Smooth muscle cell (in vitro differentiated cells): ENCODE measurements around the gene STRBP. TPM values are rescaled to one million over a fixed set of nuclear protein-coding genes. Genes with fewer than 3 reads are reported as not detected.

Experiments
- DNase-seq: peaks from one replicate; lab custom pipeline; 2025; ENCODE audit not compliant: unreplicated experiment; lab: John Stamatoyannopoulos, UW
- H2AFZ ChIP-seq: fragments of 200-600 bp; sonication (generic); 2 replicates; pipeline ENCODE4 v1.6.0; 2016; ENCODE audit warnings: antibody characterized with exemption, low read depth, mild to moderate bottlenecking
- H3F3A ChIP-seq: fragments of 200-600 bp; sonication (generic); 2 replicates; pipeline ENCODE4 v1.6.0; 2017; ENCODE audit warnings: antibody characterized with exemption, low read depth
- H3K27ac ChIP-seq: fragments of 200-600 bp; sonication (generic); 2 replicates; pipeline ENCODE4 v1.5.1; 2016; ENCODE audit warnings: low read depth, mild to moderate bottlenecking
- H3K27me3 ChIP-seq: fragments of 200-600 bp; sonication (generic); 2 replicates; pipeline ENCODE4 v1.6.1; 2016; ENCODE audit warnings: low read depth, mild to moderate bottlenecking
- H3K36me3 ChIP-seq: fragments of 200-600 bp; sonication (generic); 2 replicates; pipeline ENCODE4 v1.5.1; 2016; ENCODE audit warnings: low read depth
- H3K4me1 ChIP-seq: fragments of 200-600 bp; sonication (generic); 2 replicates; pipeline ENCODE4 v1.5.1; 2016; ENCODE audit warnings: low read depth
- H3K4me2 ChIP-seq: fragments of 200-600 bp; sonication (generic); 2 replicates; pipeline ENCODE4 v1.6.0; 2016; ENCODE audit warnings: mild to moderate bottlenecking
- H3K4me3 ChIP-seq: fragments of 200-600 bp; sonication (generic); 2 replicates; pipeline ENCODE4 v1.5.1; 2016; ENCODE audit warnings: mild to moderate bottlenecking
- H3K79me2 ChIP-seq: fragments of 200-600 bp; sonication (generic); 2 replicates; pipeline ENCODE4 v1.6.0; 2016; ENCODE audit warnings: low read depth, mild to moderate bottlenecking
- H3K9ac ChIP-seq: fragments of 200-600 bp; sonication (generic); 2 replicates; pipeline ENCODE4 v1.6.0; 2016; ENCODE audit warnings: low read depth
- H3K9me3 ChIP-seq: fragments of 200-600 bp; sonication (generic); replicated peaks from 2 replicates; pipeline ENCODE4 v1.5.1; 2016; ENCODE audit warnings: low read depth
- H4K20me1 ChIP-seq: fragments of 200-600 bp; sonication (generic); 2 replicates; pipeline ENCODE4 v1.6.0; 2016; ENCODE audit warnings: low read depth
- CTCF ChIP-seq: fragments of 200-600 bp; sonication (generic); IDR thresholded peaks from 2 replicates; pipeline ENCODE4 v1.5.1; 2017; ENCODE audit warnings: borderline replicate concordance, mild to moderate bottlenecking, antibody characterized with exemption; ENCODE audit not compliant: insufficient read depth, poor library complexity, severe bottlenecking
- WGBS: methylation state at CpG from one replicate; pipeline ENCODE4 v1.1.7; 2016; ENCODE audit warnings: low lambda C conversion rate; 5-methylcytosine and 5-hydroxymethylcytosine counted together
- polyA plus RNA-seq: library from polyadenylated mRNA; unstranded; fragments of >200 nt; fragmentation: Nextera tagmentation; extraction: Ambion mirVana; gene quantifications from 2 replicates; pipeline ENCODE4 v1.2.1, GENCODE V29; 2016
- total RNA-seq: library from RNA; depleted of rRNA; stranded (reverse); fragments of >200 nt; gene quantifications from 2 replicates; pipeline ENCODE4 v1.2.3, GENCODE V29; 2014

Gene STRBP
- total and polyA plus RNA-seq, 2 experiments from 2014 or later = 6.6 to 11.9 TPM

GRCh38 chr9:123286324-123286723 is 17.9 kb upstream of the STRBP start:
- H3K9ac ChIP-seq = no peak overlapping the region
- no peak for DNase-seq
- no peaks in the 10 kb centered on the region for H3K9me3 ChIP-seq
- no peak overlapping the region for H3K27ac ChIP-seq
- WGBS = 92% methylated on average over 1 of the region's 1 CpG
- H3K27me3 ChIP-seq = peaks cover 20% of the 10 kb centered on the region
- no peaks in the 10 kb centered on the region for H3K36me3 ChIP-seq
- H4K20me1 ChIP-seq = no peaks in the 10 kb centered on the region
- no peaks in the 10 kb centered on the region for H3K4me1 ChIP-seq
- no peaks in the 10 kb centered on the region for H3F3A ChIP-seq
- no peaks in the 10 kb centered on the region for H3K79me2 ChIP-seq
- H3K4me3 ChIP-seq = no peak overlapping the region
- no peak overlapping the region for H3K4me2 ChIP-seq
- H2AFZ ChIP-seq = no peak overlapping the region
- no peak for TF ChIP-seq CTCF

DNA sequence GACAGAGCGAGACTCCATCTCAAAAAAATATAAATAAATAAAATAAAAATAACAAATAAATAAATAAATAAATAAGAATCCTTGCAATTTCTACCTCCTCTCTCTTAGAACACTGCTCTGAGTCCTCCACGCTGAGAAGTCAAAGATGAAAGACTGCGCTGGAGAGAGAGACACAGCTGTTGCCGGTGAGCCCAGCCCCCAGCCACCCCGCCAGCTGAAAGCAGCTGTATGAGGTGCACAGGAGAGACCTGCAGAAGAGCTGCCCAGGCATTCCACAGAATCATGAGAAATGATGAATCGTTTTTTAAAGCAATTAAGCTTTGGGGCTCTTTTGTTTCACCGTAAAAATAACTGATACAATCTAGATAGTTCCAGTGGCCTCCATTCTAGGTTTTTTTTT is 16.3 kb upstream of the STRBP start:
- no peaks in the 10 kb centered on the region for H3F3A ChIP-seq
- H3K79me2 ChIP-seq = no peaks in the 10 kb centered on the region
- no peak overlapping the region for H2AFZ ChIP-seq
- peaks cover 20% of the 10 kb centered on the region for H3K27me3 ChIP-seq
- no peak for TF ChIP-seq CTCF
- no peak overlapping the region for H3K4me2 ChIP-seq
- no peaks in the 10 kb centered on the region for H3K36me3 ChIP-seq
- no peaks in the 10 kb centered on the region for H3K9me3 ChIP-seq
- H3K4me1 ChIP-seq = no peaks in the 10 kb centered on the region
- no peak overlapping the region for H3K4me3 ChIP-seq
- H3K9ac ChIP-seq = no peak overlapping the region
- H3K27ac ChIP-seq = no peak overlapping the region
- no peaks in the 10 kb centered on the region for H4K20me1 ChIP-seq
- 86% methylated on average over 7 of the region's 7 CpGs for WGBS
- no peak for DNase-seq

DNA sequence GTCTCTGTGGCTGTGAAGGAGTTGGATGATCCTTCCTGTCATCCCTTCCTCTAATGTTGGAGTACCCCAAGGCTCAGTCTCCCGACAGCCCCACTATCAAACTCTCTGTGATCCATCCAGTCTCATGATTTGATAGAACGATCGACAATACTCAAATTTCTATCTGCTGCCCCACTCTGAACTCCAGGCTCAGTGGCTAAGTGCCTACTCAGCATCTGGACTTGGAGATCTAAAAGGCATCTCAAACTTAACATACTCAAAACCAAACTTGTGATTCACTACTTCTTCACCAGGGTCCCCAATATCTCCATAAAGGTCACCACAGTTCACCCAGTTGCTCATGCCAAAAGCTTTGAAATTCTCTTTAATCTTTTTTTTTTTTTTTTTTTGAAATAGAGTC is 15.1 kb upstream of the STRBP start:
- Histone ChIP-seq H3K9me3 (no peaks in the 10 kb centered on the region), H3F3A (no peaks in the 10 kb centered on the region), H2AFZ (no peak overlapping the region), H3K27me3 (peaks cover 20% of the 10 kb centered on the region), H3K79me2 (no peaks in the 10 kb centered on the region), H3K36me3 (no peaks in the 10 kb centered on the region), H3K27ac (no peak overlapping the region), H3K4me2 (no peak overlapping the region), H3K4me3 (no peak overlapping the region), H4K20me1 (no peaks in the 10 kb centered on the region), H3K4me1 (no peaks in the 10 kb centered on the region), H3K9ac (no peak overlapping the region)
- no peak for DNase-seq
- TF ChIP-seq CTCF = no peak
- WGBS = 85% methylated on average over 3 of the region's 3 CpGs

DNA sequence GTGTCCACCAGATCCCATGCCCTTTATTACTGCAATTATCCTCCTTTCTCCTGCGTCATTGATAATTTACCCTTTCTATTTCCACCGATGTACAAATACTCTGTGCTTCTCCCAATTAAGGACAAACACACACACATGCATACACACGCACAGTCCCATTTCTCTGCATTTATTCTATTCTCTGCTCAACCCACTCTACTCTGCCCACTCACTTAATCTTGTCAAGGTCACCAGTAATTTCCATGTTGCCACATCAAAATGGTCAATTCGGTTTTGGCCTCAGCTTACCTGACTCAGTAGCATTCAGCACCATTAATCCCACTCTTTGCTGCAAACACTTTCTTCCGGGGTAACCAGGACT is 14.6 kb upstream of the STRBP start:
- no peaks in the 10 kb centered on the region for H3K79me2 ChIP-seq
- peaks cover 20% of the 10 kb centered on the region for H3K27me3 ChIP-seq
- no peak overlapping the region for H3K4me3 ChIP-seq
- no peak overlapping the region for H3K9ac ChIP-seq
- 88% methylated on average over 5 of the region's 5 CpGs for WGBS
- DNase-seq = no peak
- no peak overlapping the region for H2AFZ ChIP-seq
- no peak overlapping the region for H3K4me2 ChIP-seq
- no peaks in the 10 kb centered on the region for H3K4me1 ChIP-seq
- no peaks in the 10 kb centered on the region for H3F3A ChIP-seq
- no peaks in the 10 kb centered on the region for H3K9me3 ChIP-seq
- no peaks in the 10 kb centered on the region for H4K20me1 ChIP-seq
- no peak for TF ChIP-seq CTCF
- no peak overlapping the region for H3K27ac ChIP-seq
- no peaks in the 10 kb centered on the region for H3K36me3 ChIP-seq
